Spleen (tissue), 7 donors: ENCODE data around the gene TTC7B.
A peak's percentile ranks its signal among the peaks of the same experiment; 100 is the strongest.

Source experiments
- POLR2A ChIP-seq, 3 donors: fragments of 450-650 bp; IDR thresholded peaks; one replicate each; pipeline ENCODE4 v1.5.1; 2017; ENCODE audit warnings: antibody characterized with exemption in 3 of 3, mild to moderate bottlenecking in 1 of 3
- POLR2AphosphoS5 ChIP-seq, 3 donors: sonication (generic); formaldehyde crosslinking; IDR thresholded peaks; one replicate each; pipeline ENCODE4 v1.5.1; 2017; ENCODE audit warnings: antibody characterized with exemption in 3 of 3
- TF ChIP-seq, protein P1 (sequence below), 11 experiments: fragments of 200-600 bp in 7 of 11; fragments of 450-650 bp in 4 of 11; sonication (generic) in 4 of 11; IDR thresholded peaks in 8 of 11; conservative IDR thresholded peaks in 3 of 11; 1 replicate in 7 of 11; 2 replicates in 4 of 11; pipeline versions ENCODE4 v1.4.0 to v1.8.0; 2016 to 2021; ENCODE audit warnings: antibody characterized with exemption in 11 of 11, inconsistent platforms in 4 of 11, mild to moderate bottlenecking in 1 of 11
- donor health status: DM: no; HTN: no; CAD: no; lungs with moderate emphysema.
- donor health status: DM: no; HTN: no; CAD: no.
- donor health status: DM: no; HTN: no; CAD: no.

DNA sequence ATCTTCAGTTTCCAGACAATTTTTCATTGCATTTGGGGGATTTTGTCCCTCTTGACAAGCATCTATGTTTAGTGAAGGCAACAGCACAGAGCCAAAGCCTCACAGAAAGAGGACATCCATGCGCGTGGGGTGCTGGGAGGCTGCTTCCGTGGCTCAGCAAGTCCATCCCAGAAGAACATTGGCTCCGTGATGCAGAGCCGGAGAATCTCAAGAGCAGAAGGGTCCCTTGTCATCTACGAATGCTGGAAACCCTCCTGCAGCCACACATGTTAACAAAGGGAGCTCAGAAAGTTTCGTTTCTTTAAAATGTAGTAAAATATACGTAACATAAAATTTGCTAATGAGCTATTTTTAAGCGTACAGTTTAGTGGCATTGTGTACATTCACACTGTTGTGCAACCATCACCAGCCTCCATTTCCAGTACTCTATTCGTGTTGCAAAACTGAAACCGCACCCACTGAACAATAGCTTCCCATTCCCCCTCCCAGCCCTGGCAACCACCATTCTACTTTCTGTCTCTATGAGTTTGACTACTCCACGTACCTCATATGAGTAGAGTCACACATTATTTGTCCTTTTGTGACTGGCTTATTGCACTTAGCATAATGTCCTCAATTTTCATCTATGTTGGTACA is 185.9 kb downstream of the TTC7B start:
- TF ChIP-seq, protein P1, sequence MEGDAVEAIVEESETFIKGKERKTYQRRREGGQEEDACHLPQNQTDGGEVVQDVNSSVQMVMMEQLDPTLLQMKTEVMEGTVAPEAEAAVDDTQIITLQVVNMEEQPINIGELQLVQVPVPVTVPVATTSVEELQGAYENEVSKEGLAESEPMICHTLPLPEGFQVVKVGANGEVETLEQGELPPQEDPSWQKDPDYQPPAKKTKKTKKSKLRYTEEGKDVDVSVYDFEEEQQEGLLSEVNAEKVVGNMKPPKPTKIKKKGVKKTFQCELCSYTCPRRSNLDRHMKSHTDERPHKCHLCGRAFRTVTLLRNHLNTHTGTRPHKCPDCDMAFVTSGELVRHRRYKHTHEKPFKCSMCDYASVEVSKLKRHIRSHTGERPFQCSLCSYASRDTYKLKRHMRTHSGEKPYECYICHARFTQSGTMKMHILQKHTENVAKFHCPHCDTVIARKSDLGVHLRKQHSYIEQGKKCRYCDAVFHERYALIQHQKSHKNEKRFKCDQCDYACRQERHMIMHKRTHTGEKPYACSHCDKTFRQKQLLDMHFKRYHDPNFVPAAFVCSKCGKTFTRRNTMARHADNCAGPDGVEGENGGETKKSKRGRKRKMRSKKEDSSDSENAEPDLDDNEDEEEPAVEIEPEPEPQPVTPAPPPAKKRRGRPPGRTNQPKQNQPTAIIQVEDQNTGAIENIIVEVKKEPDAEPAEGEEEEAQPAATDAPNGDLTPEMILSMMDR (IDR thresholded peaks at IDR 0.05 in 8 of 11, conservative IDR thresholded peaks at IDR 0.05 in 3 of 11), result no peak
- no peak for TF ChIP-seq POLR2A (IDR thresholded peaks at IDR 0.05)
- peak in 1 of 3 donors; percentile 64 for TF ChIP-seq POLR2AphosphoS5 (IDR thresholded peaks at IDR 0.05)
